ENCODE data around the gene PML.

- no peak for TF ChIP-seq CTCF (IDR thresholded peaks at IDR 0.05)
- no peak for TF ChIP-seq POLR2A (IDR thresholded peaks at IDR 0.05)
- no peak for TF ChIP-seq POLR2AphosphoS5 (IDR thresholded peaks at IDR 0.05)
Observed at GRCh38 chr15:73957785-73958184, 36.7 kb upstream of the PML start.

Measured in stomach (tissue), 4 donors.